CD4-positive, alpha-beta T cell (primary cell): Measurements from ENCODE around the gene PDZK1. TPM values are rescaled to one million over a fixed set of nuclear protein-coding genes. Genes with fewer than 3 reads are reported as not detected.

Source experiments
- ATAC-seq: fragments of 200-7000 bp; cut with Tn5 transposase; one replicate; pipeline ENCODE4 v1.10.0; 2022; ENCODE audit warnings: mild to moderate bottlenecking; ENCODE audit not compliant: poor library complexity
- CTCF ChIA-PET: fragments of 350-600 bp; sonication (Branson Sonifier 250); formaldehyde crosslinking; loops from one replicate; lab custom pipeline; 2021; ENCODE audit warnings: antibody characterized with exemption, inconsistent platforms; lab: Charles Lee
- POLR2A ChIA-PET: fragments of 350-600 bp; sonication (Branson Sonifier 250); formaldehyde crosslinking; loops from one replicate; lab custom pipeline; 2021; ENCODE audit warnings: antibody characterized with exemption, inconsistent platforms; lab: Charles Lee
- DNase-seq, 14 experiments: peaks; one replicate each; pipeline ENCODE4 v3.0.0-alpha.2; 2013 to 2020; ENCODE audit warnings: mixed read lengths in 2 of 14
- H3K27ac ChIP-seq, 2 donors: one replicate each; pipeline versions ENCODE4 v1.5.1 to v1.7.0; 2013; ENCODE audit warnings: low read length in 2 of 2, low read depth in 1 of 2, mild to moderate bottlenecking in 1 of 2
- H3K27me3 ChIP-seq, 2 experiments: 1 replicate in 1 of 2; 2 replicates in 1 of 2; pipeline versions ENCODE4 v1.6.1 to v1.7.0; 2013; ENCODE audit warnings: low read length in 2 of 2, control low read depth in 1 of 2, mild to moderate bottlenecking in 1 of 2, moderate library complexity in 1 of 2; ENCODE audit not compliant: insufficient read depth in 2 of 2, control insufficient read depth in 1 of 2
- H3K36me3 ChIP-seq: one replicate; pipeline ENCODE4 v1.6.1; 2013; ENCODE audit warnings: low read length, control low read depth; ENCODE audit not compliant: insufficient read depth
- H3K4me1 ChIP-seq: one replicate; pipeline ENCODE4 v1.6.1; 2013; ENCODE audit warnings: low read length, control low read depth; ENCODE audit not compliant: insufficient read depth
- H3K4me3 ChIP-seq: one replicate; pipeline ENCODE4 v1.5.1; 2013; ENCODE audit warnings: mild to moderate bottlenecking, low read length, moderate library complexity
- H3K9me3 ChIP-seq, 2 experiments: 1 replicate in 1 of 2; 2 replicates in 1 of 2; pipeline versions ENCODE4 v1.6.1 to v1.7.0; 2013; ENCODE audit warnings: low read length in 2 of 2, mild to moderate bottlenecking in 2 of 2, control low read depth in 1 of 2, moderate library complexity in 1 of 2; ENCODE audit not compliant: control insufficient read depth in 1 of 2, insufficient read depth in 1 of 2
- H3K27ac Mint-ChIP-seq: one replicate; pipeline ENCODE4 v1.8.0; 2020; ENCODE audit warnings: mixed read lengths
- H3K27me3 Mint-ChIP-seq: one replicate; pipeline ENCODE4 v1.8.0; 2021; ENCODE audit warnings: mixed read lengths
- H3K36me3 Mint-ChIP-seq: one replicate; pipeline ENCODE4 v1.8.0; 2021; ENCODE audit warnings: low read depth, mixed read lengths
- H3K4me1 Mint-ChIP-seq: one replicate; pipeline ENCODE4 v1.8.0; 2021; ENCODE audit warnings: low read depth, mixed read lengths
- H3K4me3 Mint-ChIP-seq: one replicate; pipeline ENCODE4 v1.8.0; 2020; ENCODE audit warnings: mild to moderate bottlenecking, mixed read lengths
- H3K9me3 Mint-ChIP-seq: one replicate; pipeline ENCODE4 v1.8.0; 2020; ENCODE audit warnings: mixed read lengths
- intact Hi-C, 2 experiments: fragments of 100-400 bp; cut with DNase I in 1 of 2; cut with micrococcal nuclease in 1 of 2; formaldehyde crosslinking; loops; one replicate each; pipeline versions ENCODE4 v1.15.1 to v1.9.0; 2023 to 2025; cut with DNase I, micrococcal nuclease
- total RNA-seq, 174 experiments: library from RNA in 2 of 174; stranded (reverse) in 2 of 174; gene quantifications; one replicate each; pipeline ENCODE4 v1.2.3 and lab custom pipeline; 2021 to 2026
- TF ChIP-seq, protein P1 (sequence below): fragments of 200-600 bp; IDR thresholded peaks from one replicate; pipeline ENCODE4 v1.8.0; 2022; ENCODE audit warnings: antibody characterized with exemption, mild to moderate bottlenecking

PDZK1 gene
- total RNA-seq, 2 experiments from 2014 or later: not detected

DNA sequence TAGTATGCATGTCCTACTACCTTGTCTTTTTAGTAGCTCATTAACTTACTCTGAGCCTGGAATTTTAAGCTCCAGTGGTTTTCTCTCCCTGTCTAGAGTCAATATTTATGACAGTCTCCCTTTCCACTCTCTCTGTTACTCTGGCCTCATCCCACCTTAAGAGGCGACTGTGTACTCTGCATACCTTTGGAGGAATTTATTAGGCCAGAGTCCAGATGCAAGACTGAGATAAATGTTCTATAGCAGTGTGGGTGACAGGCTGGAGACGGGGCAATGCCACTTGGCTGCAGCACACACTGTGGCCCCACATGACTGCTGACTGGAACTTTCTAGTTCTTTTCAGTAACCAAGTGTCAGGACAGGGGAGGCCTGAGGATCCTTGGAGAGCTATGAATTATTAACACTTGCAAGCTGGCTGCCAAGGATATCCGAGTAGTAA, 4.1 kb upstream of the PDZK1 start:
- intact Hi-C loops: no loop called here
- H3K27me3 ChIP-seq: no peaks in the 10 kb centered on the region
- ChIA-PET CTCF (no interaction called here), POLR2A (no interaction called here)
- no peaks in the 10 kb centered on the region for H3K4me1 ChIP-seq
- DNase-seq (no peak), ATAC-seq (no peak)
- H3K9me3 ChIP-seq: no peaks in the 10 kb centered on the region
- TF ChIP-seq, protein P1, sequence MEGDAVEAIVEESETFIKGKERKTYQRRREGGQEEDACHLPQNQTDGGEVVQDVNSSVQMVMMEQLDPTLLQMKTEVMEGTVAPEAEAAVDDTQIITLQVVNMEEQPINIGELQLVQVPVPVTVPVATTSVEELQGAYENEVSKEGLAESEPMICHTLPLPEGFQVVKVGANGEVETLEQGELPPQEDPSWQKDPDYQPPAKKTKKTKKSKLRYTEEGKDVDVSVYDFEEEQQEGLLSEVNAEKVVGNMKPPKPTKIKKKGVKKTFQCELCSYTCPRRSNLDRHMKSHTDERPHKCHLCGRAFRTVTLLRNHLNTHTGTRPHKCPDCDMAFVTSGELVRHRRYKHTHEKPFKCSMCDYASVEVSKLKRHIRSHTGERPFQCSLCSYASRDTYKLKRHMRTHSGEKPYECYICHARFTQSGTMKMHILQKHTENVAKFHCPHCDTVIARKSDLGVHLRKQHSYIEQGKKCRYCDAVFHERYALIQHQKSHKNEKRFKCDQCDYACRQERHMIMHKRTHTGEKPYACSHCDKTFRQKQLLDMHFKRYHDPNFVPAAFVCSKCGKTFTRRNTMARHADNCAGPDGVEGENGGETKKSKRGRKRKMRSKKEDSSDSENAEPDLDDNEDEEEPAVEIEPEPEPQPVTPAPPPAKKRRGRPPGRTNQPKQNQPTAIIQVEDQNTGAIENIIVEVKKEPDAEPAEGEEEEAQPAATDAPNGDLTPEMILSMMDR: no peak
- no peak overlapping the region for H3K27ac Mint-ChIP-seq
- no peak overlapping the region for H3K4me3 Mint-ChIP-seq
- H3K9me3 Mint-ChIP-seq: no peaks in the 10 kb centered on the region
- no peak overlapping the region for H3K4me3 ChIP-seq
- no peaks in the 10 kb centered on the region for H3K36me3 ChIP-seq
- H3K36me3 Mint-ChIP-seq: no peaks in the 10 kb centered on the region
- H3K27me3 Mint-ChIP-seq: no peaks in the 10 kb centered on the region
- no peak overlapping the region for H3K27ac ChIP-seq
- H3K4me1 Mint-ChIP-seq: no peaks in the 10 kb centered on the region

DNA sequence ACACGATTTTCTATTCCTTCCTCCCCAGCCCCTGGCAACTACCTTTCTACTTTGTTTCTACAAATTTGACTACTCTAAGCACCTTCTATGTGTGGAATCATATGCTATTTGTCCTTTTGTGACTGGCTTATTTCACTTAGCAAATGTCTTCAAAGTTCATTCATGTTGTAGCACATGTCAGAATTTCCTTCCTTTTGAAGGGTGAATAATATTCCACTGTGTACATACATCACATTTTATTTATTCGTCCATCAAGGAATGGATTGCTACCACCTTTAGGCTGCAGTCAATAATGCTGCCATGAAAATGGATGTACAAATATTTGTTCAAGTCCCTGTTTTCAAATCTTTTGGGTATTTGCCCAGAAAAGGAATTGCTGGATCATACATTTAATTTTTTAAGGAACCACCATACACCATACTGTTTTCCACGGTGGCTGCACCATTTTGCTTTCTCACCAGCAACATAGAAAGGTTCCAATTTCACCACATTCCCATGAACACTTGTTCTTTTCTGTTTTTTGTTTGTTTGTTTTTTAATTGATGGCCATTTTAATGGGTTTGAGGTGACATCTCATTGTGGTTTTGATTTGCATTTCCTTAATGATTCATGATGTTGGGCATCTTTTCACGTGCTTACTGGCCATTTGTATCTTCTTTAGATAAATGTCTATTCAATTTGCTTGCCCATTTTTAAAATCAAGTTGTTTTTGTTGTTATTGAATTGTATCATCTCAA, 3.3 kb upstream of the PDZK1 start:
- POLR2A ChIA-PET: no interaction called here

DNA sequence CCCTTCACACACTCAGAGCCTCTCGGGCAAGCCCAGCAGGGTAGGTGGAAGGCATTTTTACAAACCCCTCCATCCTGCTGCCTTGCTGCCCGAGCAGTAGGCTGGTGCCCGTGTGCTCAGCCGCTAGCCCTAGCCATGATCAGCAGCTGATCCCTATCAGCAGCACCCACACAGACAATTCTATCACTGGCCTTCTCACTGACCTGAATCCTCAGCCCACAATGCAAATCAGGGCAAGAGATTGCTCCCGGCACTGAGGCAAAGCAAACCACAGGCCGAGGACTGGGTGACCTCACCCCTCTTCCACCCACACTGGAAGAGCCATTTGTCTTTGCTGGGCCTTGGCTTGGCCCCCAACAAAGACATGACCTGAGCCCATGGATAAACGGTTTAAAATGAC, 895 bp upstream of the PDZK1 start:
- Histone ChIP-seq H3K9me3 (no peaks in the 10 kb centered on the region), H3K36me3 (no peaks in the 10 kb centered on the region), H3K27ac (no peak overlapping the region), H3K4me3 (no peak overlapping the region), H3K4me1 (no peaks in the 10 kb centered on the region), H3K27me3 (no peaks in the 10 kb centered on the region)
- TF ChIP-seq, protein P1: no peak
- ChIA-PET POLR2A (no interaction called here), CTCF (no interaction called here)
- intact Hi-C loops: no loop called here
- Mint-ChIP-seq H3K36me3 (no peaks in the 10 kb centered on the region), H3K4me3 (no peak overlapping the region), H3K27ac (no peak overlapping the region), H3K9me3 (no peaks in the 10 kb centered on the region), H3K27me3 (no peaks in the 10 kb centered on the region), H3K4me1 (no peaks in the 10 kb centered on the region)
- no peak for ATAC-seq
- DNase-seq: no peak

More for the DNA sequence above, 3.3 kb upstream of the PDZK1 start:
- no peaks in the 10 kb centered on the region for H3K9me3 ChIP-seq
- H3K36me3 Mint-ChIP-seq: no peaks in the 10 kb centered on the region
- DNase-seq (no peak), ATAC-seq (no peak)
- CTCF ChIA-PET: no interaction called here
- H3K27me3 Mint-ChIP-seq: no peaks in the 10 kb centered on the region
- H3K4me1 ChIP-seq: no peaks in the 10 kb centered on the region
- no peak overlapping the region for H3K4me3 ChIP-seq
- TF ChIP-seq, protein P1: no peak
- H3K4me3 Mint-ChIP-seq: no peak overlapping the region
- no peaks in the 10 kb centered on the region for H3K27me3 ChIP-seq
- H3K9me3 Mint-ChIP-seq: no peaks in the 10 kb centered on the region
- no peak overlapping the region for H3K27ac Mint-ChIP-seq
- H3K36me3 ChIP-seq: no peaks in the 10 kb centered on the region
- no peak overlapping the region for H3K27ac ChIP-seq
- intact Hi-C loops: no loop called here
- no peaks in the 10 kb centered on the region for H3K4me1 Mint-ChIP-seq
